ENCODE measurements around the gene ZNF669.
"Not testable (repeated sequence)": the region's sequence is repeated elsewhere in the genome, so short reads cannot be mapped to it uniquely, and the experiment has no call there.

The ZNF669 gene

GRCh38 chr1:247120408-247120668, 16.2 kb upstream of the ZNF669 start:
- 86% methylated on average over 4 of the region's 4 CpGs for WGBS
- not testable (repeated sequence) for H3K9me3 ChIP-seq (ENCODE audit: insufficient read depth, low read depth, low read length); H3K4me3 ChIP-seq (ENCODE audit: low read length); H3K27ac ChIP-seq (ENCODE audit: low read depth, low read length); H3K36me3 ChIP-seq (ENCODE audit: insufficient read depth, low read length); H3K4me1 ChIP-seq (ENCODE audit: insufficient read depth, low read length); H3K27me3 ChIP-seq (ENCODE audit: insufficient read depth, low read length); H3K9ac ChIP-seq (ENCODE audit: low read depth, low read length)

- Histone ChIP-seq H3K4me1 (ENCODE audit: insufficient read depth, low read length) (no peaks in the 10 kb centered on the region), H3K4me3 (ENCODE audit: low read length) (no peak overlapping the region), H3K36me3 (ENCODE audit: insufficient read depth, low read length) (no peaks in the 10 kb centered on the region), H3K9ac (ENCODE audit: low read depth, low read length) (no peak overlapping the region), H3K27ac (ENCODE audit: low read depth, low read length) (no peak overlapping the region), H3K27me3 (ENCODE audit: insufficient read depth, low read length) (no peaks in the 10 kb centered on the region), H3K9me3 (ENCODE audit: insufficient read depth, low read depth, low read length) (no peaks in the 10 kb centered on the region)
- WGBS, result 91% methylated on average over 22 of the region's 22 CpGs
These were observed 15.6 kb upstream of the ZNF669 start for GRCh38 chr1:247119600-247120407.

GRCh38 chr1:247118946-247119446, 14.8 kb upstream of the ZNF669 start:
- Histone ChIP-seq H3K4me1 (ENCODE audit: insufficient read depth, low read length) (no peaks in the 10 kb centered on the region), H3K27me3 (ENCODE audit: insufficient read depth, low read length) (no peaks in the 10 kb centered on the region), H3K9ac (ENCODE audit: low read depth, low read length) (no peak overlapping the region), H3K27ac (ENCODE audit: low read depth, low read length) (no peak overlapping the region), H3K36me3 (ENCODE audit: insufficient read depth, low read length) (no peaks in the 10 kb centered on the region), H3K4me3 (ENCODE audit: low read length) (no peak overlapping the region), H3K9me3 (ENCODE audit: insufficient read depth, low read depth, low read length) (no peaks in the 10 kb centered on the region)
- WGBS, result 61% methylated on average over 11 of the region's 11 CpGs

GRCh38 chr1:247115545-247115944, 11.4 kb upstream of the ZNF669 start:
- Histone ChIP-seq H3K4me1 (ENCODE audit: insufficient read depth, low read length) (0 out of 2 replicates have a peak, but pooled peaks cover 2% of the 10 kb centered on the region), H3K9ac (ENCODE audit: low read depth, low read length) (no peak overlapping the region), H3K9me3 (ENCODE audit: insufficient read depth, low read depth, low read length) (no peaks in the 10 kb centered on the region), H3K27me3 (ENCODE audit: insufficient read depth, low read length) (peaks cover 31% of the 10 kb centered on the region), H3K27ac (ENCODE audit: low read depth, low read length) (no peak overlapping the region), H3K4me3 (ENCODE audit: low read length) (no peak overlapping the region), H3K36me3 (ENCODE audit: insufficient read depth, low read length) (no peaks in the 10 kb centered on the region)
- WGBS, result 79% methylated on average over 9 of the region's 12 CpGs

GRCh38 chr1:247115141-247115510, 11.0 kb upstream of the ZNF669 start:
- H3K9ac ChIP-seq (ENCODE audit: low read depth, low read length), result no peak overlapping the region
- H3K9me3 ChIP-seq (ENCODE audit: insufficient read depth, low read depth, low read length), result no peaks in the 10 kb centered on the region
- H3K36me3 ChIP-seq (ENCODE audit: insufficient read depth, low read length), result no peaks in the 10 kb centered on the region
- peaks cover 35% of the 10 kb centered on the region for H3K27me3 ChIP-seq (ENCODE audit: insufficient read depth, low read length)
- H3K4me1 ChIP-seq (ENCODE audit: insufficient read depth, low read length), result 0 out of 2 replicates have a peak, but pooled peaks cover 3% of the 10 kb centered on the region
- WGBS, result 67% methylated on average over 7 of the region's 7 CpGs
- H3K27ac ChIP-seq (ENCODE audit: low read depth, low read length), result no peak overlapping the region
- no peak overlapping the region for H3K4me3 ChIP-seq (ENCODE audit: low read length)

- H3K27ac ChIP-seq (ENCODE audit: low read depth, low read length), result no peak overlapping the region
- H3K4me1 ChIP-seq (ENCODE audit: insufficient read depth, low read length), result 0 out of 2 replicates have a peak, but pooled peaks cover 3% of the 10 kb centered on the region
- H3K4me3 ChIP-seq (ENCODE audit: low read length), result no peak overlapping the region
- H3K9me3 ChIP-seq (ENCODE audit: insufficient read depth, low read depth, low read length), result no peaks in the 10 kb centered on the region
- H3K27me3 ChIP-seq (ENCODE audit: insufficient read depth, low read length), result peaks cover 41% of the 10 kb centered on the region
- no peaks in the 10 kb centered on the region for H3K36me3 ChIP-seq (ENCODE audit: insufficient read depth, low read length)
- 86% methylated on average over 11 of the region's 13 CpGs for WGBS
- no peak overlapping the region for H3K9ac ChIP-seq (ENCODE audit: low read depth, low read length)
These were observed 10.4 kb upstream of the ZNF669 start for GRCh38 chr1:247114351-247115140.

GRCh38 chr1:247113733-247114271, 9.6 kb upstream of the ZNF669 start:
- 91% methylated on average over 5 of the region's 5 CpGs for WGBS
- peaks cover 47% of the 10 kb centered on the region for H3K27me3 ChIP-seq (ENCODE audit: insufficient read depth, low read length)
- no peaks in the 10 kb centered on the region for H3K9me3 ChIP-seq (ENCODE audit: insufficient read depth, low read depth, low read length)
- H3K4me3 ChIP-seq (ENCODE audit: low read length), result no peak overlapping the region
- H3K4me1 ChIP-seq (ENCODE audit: insufficient read depth, low read length), result 0 out of 2 replicates have a peak, but pooled peaks cover 3% of the 10 kb centered on the region
- H3K9ac ChIP-seq (ENCODE audit: low read depth, low read length), result no peak overlapping the region
- H3K36me3 ChIP-seq (ENCODE audit: insufficient read depth, low read length), result no peaks in the 10 kb centered on the region
- no peak overlapping the region for H3K27ac ChIP-seq (ENCODE audit: low read depth, low read length)

GRCh38 chr1:247113094-247113497, 8.9 kb upstream of the ZNF669 start:
- H3K4me3 ChIP-seq (ENCODE audit: low read length), result no peak overlapping the region
- H3K27me3 ChIP-seq (ENCODE audit: insufficient read depth, low read length), result peaks cover 47% of the 10 kb centered on the region
- no peaks in the 10 kb centered on the region for H3K36me3 ChIP-seq (ENCODE audit: insufficient read depth, low read length)
- 0 out of 2 replicates have a peak, but pooled peaks cover 3% of the 10 kb centered on the region for H3K4me1 ChIP-seq (ENCODE audit: insufficient read depth, low read length)
- 77% methylated on average over 5 of the region's 5 CpGs for WGBS
- no peaks in the 10 kb centered on the region for H3K9me3 ChIP-seq (ENCODE audit: insufficient read depth, low read depth, low read length)
- H3K27ac ChIP-seq (ENCODE audit: low read depth, low read length), result no peak overlapping the region
- H3K9ac ChIP-seq (ENCODE audit: low read depth, low read length), result no peak overlapping the region

GRCh38 chr1:247112479-247112781, 8.3 kb upstream of the ZNF669 start:
- H3K9ac ChIP-seq (ENCODE audit: low read depth, low read length), result no peak overlapping the region
- no peak overlapping the region for H3K27ac ChIP-seq (ENCODE audit: low read depth, low read length)
- WGBS, result 62% methylated on average over 9 of the region's 9 CpGs
- H3K9me3 ChIP-seq (ENCODE audit: insufficient read depth, low read depth, low read length), result no peaks in the 10 kb centered on the region
- H3K27me3 ChIP-seq (ENCODE audit: insufficient read depth, low read length), result peaks cover 47% of the 10 kb centered on the region
- H3K4me1 ChIP-seq (ENCODE audit: insufficient read depth, low read length), result 0 out of 2 replicates have a peak, but pooled peaks cover 3% of the 10 kb centered on the region
- H3K4me3 ChIP-seq (ENCODE audit: low read length), result peak overlapping the region; percentile 74
- H3K36me3 ChIP-seq (ENCODE audit: insufficient read depth, low read length), result no peaks in the 10 kb centered on the region

- H3K4me3 ChIP-seq (ENCODE audit: low read length), result peak overlapping the region; percentile 74
- 1% methylated on average over 78 of the region's 78 CpGs for WGBS
- H3K27me3 ChIP-seq (ENCODE audit: insufficient read depth, low read length), result peaks cover 47% of the 10 kb centered on the region
- 0 out of 2 replicates have a peak, but pooled peaks cover 3% of the 10 kb centered on the region for H3K4me1 ChIP-seq (ENCODE audit: insufficient read depth, low read length)
- no peaks in the 10 kb centered on the region for H3K36me3 ChIP-seq (ENCODE audit: insufficient read depth, low read length)
- no peaks in the 10 kb centered on the region for H3K9me3 ChIP-seq (ENCODE audit: insufficient read depth, low read depth, low read length)
- H3K9ac ChIP-seq (ENCODE audit: low read depth, low read length), result peak overlapping the region; percentile 69
- H3K27ac ChIP-seq (ENCODE audit: low read depth, low read length), result no peak overlapping the region
These were observed 7.7 kb upstream of the ZNF669 start for GRCh38 chr1:247111700-247112478.
